HFF-Myc (cell line): ENCODE measurements around the gene MAPK9.

Source experiments
- DNase-seq: peaks from one replicate; pipeline ENCODE4 v3.0.0-alpha.2; 2011; ENCODE audit warnings: low read depth; ENCODE audit errors: extremely low read depth
- H3K4me3 ChIP-seq: replicated peaks from 2 replicates; pipeline ENCODE4 v1.5.1; 2011; ENCODE audit warnings: low read depth, mild to moderate bottlenecking, control low read depth, low read length
- TF ChIP-seq, protein P1 (sequence below): IDR thresholded peaks from 2 replicates; pipeline ENCODE4 v1.5.1; 2012; ENCODE audit warnings: mild to moderate bottlenecking, low read depth, low read length, control low read depth; ENCODE audit errors: missing control alignments

MAPK9 gene

GRCh38 chr5:180331647-180331950 is 39.7 kb upstream of the MAPK9 start:
- TF ChIP-seq, protein P1, sequence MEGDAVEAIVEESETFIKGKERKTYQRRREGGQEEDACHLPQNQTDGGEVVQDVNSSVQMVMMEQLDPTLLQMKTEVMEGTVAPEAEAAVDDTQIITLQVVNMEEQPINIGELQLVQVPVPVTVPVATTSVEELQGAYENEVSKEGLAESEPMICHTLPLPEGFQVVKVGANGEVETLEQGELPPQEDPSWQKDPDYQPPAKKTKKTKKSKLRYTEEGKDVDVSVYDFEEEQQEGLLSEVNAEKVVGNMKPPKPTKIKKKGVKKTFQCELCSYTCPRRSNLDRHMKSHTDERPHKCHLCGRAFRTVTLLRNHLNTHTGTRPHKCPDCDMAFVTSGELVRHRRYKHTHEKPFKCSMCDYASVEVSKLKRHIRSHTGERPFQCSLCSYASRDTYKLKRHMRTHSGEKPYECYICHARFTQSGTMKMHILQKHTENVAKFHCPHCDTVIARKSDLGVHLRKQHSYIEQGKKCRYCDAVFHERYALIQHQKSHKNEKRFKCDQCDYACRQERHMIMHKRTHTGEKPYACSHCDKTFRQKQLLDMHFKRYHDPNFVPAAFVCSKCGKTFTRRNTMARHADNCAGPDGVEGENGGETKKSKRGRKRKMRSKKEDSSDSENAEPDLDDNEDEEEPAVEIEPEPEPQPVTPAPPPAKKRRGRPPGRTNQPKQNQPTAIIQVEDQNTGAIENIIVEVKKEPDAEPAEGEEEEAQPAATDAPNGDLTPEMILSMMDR, result no peak
- DNase-seq, result no peak
- no peak overlapping the region for H3K4me3 ChIP-seq

GRCh38 chr5:180330810-180331646 is 39.1 kb upstream of the MAPK9 start:
- H3K4me3 ChIP-seq, result no peak overlapping the region
- TF ChIP-seq, protein P1, result no peak
- no peak for DNase-seq

- TF ChIP-seq, protein P1, result no peak
- no peak overlapping the region for H3K4me3 ChIP-seq
- DNase-seq, result no peak
Observed at GRCh38 chr5:180330270-180330648, 38.4 kb upstream of the MAPK9 start.

DNA sequence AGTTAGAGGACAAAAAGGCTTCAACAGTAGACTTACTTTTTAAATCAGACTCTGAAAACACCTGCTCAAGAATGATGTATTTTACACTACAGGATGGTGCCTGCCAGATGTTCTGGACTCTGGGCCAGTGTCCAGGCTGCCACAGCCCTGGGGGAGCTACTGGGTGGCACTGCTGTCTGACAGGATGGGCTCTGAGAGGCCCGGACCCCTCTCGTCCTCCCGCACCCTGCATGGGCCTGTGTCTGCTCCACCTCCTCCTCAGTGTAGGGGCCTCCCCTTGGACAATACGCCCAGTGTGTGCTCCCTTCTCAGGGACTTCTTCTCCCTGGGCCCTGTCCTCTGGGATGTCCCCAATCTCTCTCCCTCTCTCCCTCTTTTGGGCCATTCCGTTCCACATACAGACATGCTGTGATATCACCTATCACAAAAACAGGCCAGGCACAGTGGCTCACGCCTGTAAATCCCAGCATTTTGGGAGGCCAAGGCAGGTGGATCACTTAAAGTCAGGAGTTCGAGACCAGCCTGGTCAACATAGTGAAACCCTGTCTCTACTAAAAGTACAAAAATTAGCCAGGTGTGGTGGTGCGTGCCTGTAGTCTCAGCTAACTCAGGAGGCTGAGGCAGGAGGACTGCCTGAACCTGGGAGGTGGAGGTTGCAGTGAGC is 37.9 kb upstream of the MAPK9 start:
- H3K4me3 ChIP-seq, result no peak overlapping the region
- TF ChIP-seq, protein P1, result no peak
- DNase-seq, result no peak

- TF ChIP-seq, protein P1, result no peak
- no peak overlapping the region for H3K4me3 ChIP-seq
- DNase-seq, result no peak
Observed at GRCh38 chr5:180329138-180329435, 37.2 kb upstream of the MAPK9 start.

GRCh38 chr5:180328296-180329137 is 36.6 kb upstream of the MAPK9 start:
- H3K4me3 ChIP-seq, result no peak overlapping the region
- DNase-seq, result no peak
- TF ChIP-seq, protein P1, result peak; percentile 79
